H1 (cell line): ENCODE data around the gene TUBA1A. TPM values are rescaled to one million over a fixed set of nuclear protein-coding genes. Genes with fewer than 3 reads are reported as not detected.

Experiments used
- CTCF ChIA-PET: fragments of 300-600 bp; sonication (Branson Sonifier 250); formaldehyde crosslinking; loops from one replicate; lab custom pipeline; 2021; ENCODE audit not compliant: partially characterized antibody; lab: Charles Lee
- POLR2A ChIA-PET: fragments of 300-600 bp; sonication (Branson Sonifier 250); formaldehyde crosslinking; loops from one replicate; lab custom pipeline; 2021; ENCODE audit warnings: inconsistent platforms; ENCODE audit not compliant: partially characterized antibody; lab: Charles Lee
- DNase-seq, 2 experiments: peaks; one replicate each; pipeline versions ENCODE4 v3.0.0 to v3.0.0-alpha.2; 2010 to 2022; ENCODE audit warnings: low spot score in 2 of 2, low read depth in 1 of 2, mixed read lengths in 1 of 2
- FAIRE-seq: peaks from 2 replicates; lab custom pipeline; 2011; peaks lifted over from hg19 to GRCh38; lab: Jason Lieb, UNC
- H2AFZ ChIP-seq: 2 replicates; pipeline ENCODE4 v1.8.1; 2012; ENCODE audit warnings: low read length, inconsistent platforms
- H2AK5ac ChIP-seq: 2 replicates; pipeline ENCODE4 v1.6.1; 2013; ENCODE audit warnings: low read depth, low read length
- H2BK120ac ChIP-seq: replicated peaks from 2 replicates; pipeline ENCODE3; 2013; ENCODE audit warnings: low read depth, low read length, inconsistent platforms
- H2BK12ac ChIP-seq: 2 replicates; pipeline ENCODE4 v1.6.1; 2013; ENCODE audit warnings: low read depth, low read length
- H2BK15ac ChIP-seq: 2 replicates; pipeline ENCODE4 v1.6.1; 2013; ENCODE audit warnings: low read length
- H2BK20ac ChIP-seq: 2 replicates; pipeline ENCODE4 v1.6.1; 2013; ENCODE audit warnings: low read length
- H2BK5ac ChIP-seq: 2 replicates; pipeline ENCODE4 v1.6.1; 2013; ENCODE audit warnings: low read depth, low read length
- H3K14ac ChIP-seq: 2 replicates; pipeline ENCODE4 v1.6.1; 2013; ENCODE audit warnings: inconsistent platforms; ENCODE audit not compliant: insufficient read length
- H3K18ac ChIP-seq: 2 replicates; pipeline ENCODE4 v1.6.1; 2013; ENCODE audit warnings: low read length; ENCODE audit errors: extremely low read depth
- H3K23ac ChIP-seq: 2 replicates; pipeline ENCODE4 v1.6.1; 2013; ENCODE audit warnings: inconsistent platforms; ENCODE audit not compliant: insufficient read length
- H3K23me2 ChIP-seq: 2 replicates; pipeline ENCODE4 v1.6.1; 2013; ENCODE audit warnings: low read depth, low read length
- H3K27ac ChIP-seq: 2 replicates; pipeline ENCODE4 v1.6.1; 2011; ENCODE audit warnings: low read depth, low read length, inconsistent platforms
- H3K27me3 ChIP-seq, 4 experiments: replicated peaks in 1 of 4; 1 replicate in 1 of 4; 2 replicates in 3 of 4; pipeline versions ENCODE4 v1.6.1 to v1.8.1; 2011 to 2013; ENCODE audit warnings: low read length in 3 of 4, mild to moderate bottlenecking in 3 of 4, inconsistent platforms in 2 of 4, mixed read lengths in 2 of 4, moderate library complexity in 1 of 4; ENCODE audit not compliant: control insufficient read depth in 3 of 4, insufficient read depth in 3 of 4; ENCODE audit errors: extremely low read depth in 1 of 4
- H3K36me3 ChIP-seq, 4 experiments: 2 replicates each; pipeline versions ENCODE4 v1.6.1 to v1.8.1; 2011 to 2013; ENCODE audit warnings: mild to moderate bottlenecking in 4 of 4, low read length in 3 of 4, moderate library complexity in 2 of 4, control low read depth in 1 of 4, inconsistent platforms in 1 of 4; ENCODE audit not compliant: insufficient read depth in 4 of 4, control insufficient read depth in 2 of 4
- H3K4ac ChIP-seq: replicated peaks from 2 replicates; pipeline ENCODE3; 2013; ENCODE audit warnings: low read length, low read depth, mixed read lengths, inconsistent platforms; ENCODE audit not compliant: insufficient read length
- H3K4me1 ChIP-seq, 4 experiments: replicated peaks in 1 of 4; 1 replicate in 1 of 4; 2 replicates in 3 of 4; pipeline versions ENCODE4 v1.6.1 to v1.8.1; 2011 to 2013; ENCODE audit warnings: low read length in 3 of 4, inconsistent platforms in 2 of 4, mixed read lengths in 1 of 4; ENCODE audit not compliant: insufficient read depth in 4 of 4, control insufficient read depth in 3 of 4
- H3K4me2 ChIP-seq, 2 experiments: 2 replicates each; pipeline versions ENCODE4 v1.6.1 to v1.8.1; 2011 to 2013; ENCODE audit warnings: low read depth in 2 of 2, low read length in 2 of 2, control low read depth in 1 of 2, inconsistent platforms in 1 of 2, mild to moderate bottlenecking in 1 of 2; ENCODE audit not compliant: insufficient read depth in 1 of 2
- H3K4me3 ChIP-seq, 4 experiments: fragments of 200-600, 300-600 bp in 1 of 4; sonication (generic), shearing (Covaris generic), sonication (Bioruptor Twin) in 1 of 4; 2 replicates each; pipeline versions ENCODE4 v1.5.1 to v1.8.1; 2011 to 2016; ENCODE audit warnings: low read length in 4 of 4, low read depth in 3 of 4, control low read depth in 2 of 4, inconsistent platforms in 2 of 4, mild to moderate bottlenecking in 2 of 4, mixed read lengths in 1 of 4, moderate library complexity in 1 of 4; ENCODE audit not compliant: insufficient read depth in 2 of 4; ENCODE audit errors: extremely low read depth in 1 of 4
- H3K56ac ChIP-seq: replicated peaks from 2 replicates; pipeline ENCODE3; 2013; ENCODE audit warnings: low read depth, mild to moderate bottlenecking, mixed read lengths, low read length, inconsistent platforms; ENCODE audit not compliant: insufficient read length
- H3K79me1 ChIP-seq: 2 replicates; pipeline ENCODE4 v1.6.1; 2013; ENCODE audit warnings: low read depth, low read length, control low read depth
- H3K79me2 ChIP-seq, 2 experiments: 2 replicates each; pipeline versions ENCODE4 v1.6.1 to v1.8.1; 2012 to 2013; ENCODE audit warnings: low read length in 2 of 2, mild to moderate bottlenecking in 2 of 2, inconsistent platforms in 1 of 2; ENCODE audit not compliant: insufficient read depth in 2 of 2, control insufficient read depth in 1 of 2
- H3K9ac ChIP-seq, 4 experiments: replicated peaks in 1 of 4; 1 replicate in 1 of 4; 2 replicates in 3 of 4; pipeline versions ENCODE4 v1.6.1 to v1.8.1; 2011 to 2013; ENCODE audit warnings: low read depth in 3 of 4, low read length in 3 of 4, control low read depth in 2 of 4, mild to moderate bottlenecking in 2 of 4, moderate library complexity in 2 of 4, inconsistent platforms in 1 of 4; ENCODE audit errors: extremely low read depth in 1 of 4
- H3K9me3 ChIP-seq, 2 experiments: 2 replicates each; pipeline versions ENCODE4 v1.6.1 to v1.8.1; 2012 to 2013; ENCODE audit warnings: mild to moderate bottlenecking in 2 of 2, moderate library complexity in 2 of 2, control low read depth in 1 of 2, inconsistent platforms in 1 of 2, low read depth in 1 of 2, low read length in 1 of 2, mixed read lengths in 1 of 2; ENCODE audit not compliant: insufficient read depth in 2 of 2
- H4K20me1 ChIP-seq, 2 experiments: replicated peaks in 1 of 2; 2 replicates each; pipeline versions ENCODE3 to v1.8.1; 2011 to 2013; ENCODE audit warnings: inconsistent platforms in 2 of 2, low read length in 2 of 2, mild to moderate bottlenecking in 1 of 2; ENCODE audit not compliant: insufficient read depth in 2 of 2, control insufficient read depth in 1 of 2
- H4K5ac ChIP-seq: 2 replicates; pipeline ENCODE4 v1.6.1; 2013; ENCODE audit warnings: low read length, low read depth, mixed read lengths, inconsistent platforms; ENCODE audit not compliant: insufficient read length
- H4K8ac ChIP-seq: 2 replicates; pipeline ENCODE4 v1.8.0; 2013; ENCODE audit warnings: mild to moderate bottlenecking, moderate library complexity, low read length, inconsistent platforms; ENCODE audit not compliant: insufficient read depth; ENCODE audit errors: extremely low read depth
- H4K91ac ChIP-seq: replicated peaks from 2 replicates; pipeline ENCODE3; 2013; ENCODE audit warnings: low read length, mixed read lengths, inconsistent platforms; ENCODE audit not compliant: insufficient read length
- ASH2L ChIP-seq: fragments of 200-600, 300-600 bp; sonication (generic); IDR thresholded peaks from one replicate; pipeline ENCODE4 v1.7.1; 2017; ENCODE audit warnings: low read length
- BCL11A ChIP-seq, 2 experiments: IDR thresholded peaks; one replicate each; pipeline ENCODE4 v1.6.1; 2011; ENCODE audit warnings: low read depth in 2 of 2, low read length in 2 of 2, mild to moderate bottlenecking in 2 of 2
- BRCA1 ChIP-seq: IDR thresholded peaks from 2 replicates; pipeline ENCODE4 v1.6.1; 2012; ENCODE audit warnings: low read depth, low read length, improper control_type of control experiment
- CHD1 ChIP-seq: IDR thresholded peaks from 2 replicates; pipeline ENCODE4 v1.6.1; 2012; ENCODE audit warnings: low read depth, low read length, improper control_type of control experiment
- EGR1 ChIP-seq: IDR thresholded peaks from 2 replicates; pipeline ENCODE4 v1.6.1; 2011; ENCODE audit warnings: low read depth, low read length, borderline replicate concordance
- KDM4A ChIP-seq: IDR thresholded peaks from one replicate; pipeline ENCODE4 v1.7.1; 2012; ENCODE audit warnings: low read depth, mild to moderate bottlenecking, moderate library complexity, low read length, inconsistent platforms; ENCODE audit not compliant: severe bottlenecking
- NANOG ChIP-seq: IDR thresholded peaks from 2 replicates; pipeline ENCODE4 v1.6.1; 2011; ENCODE audit warnings: low read length, low read depth, mild to moderate bottlenecking, inconsistent platforms; ENCODE audit not compliant: insufficient read depth, poor library complexity, severe bottlenecking
- POU5F1 ChIP-seq: IDR thresholded peaks from 2 replicates; pipeline ENCODE4 v1.6.1; 2011; ENCODE audit warnings: low read depth, mild to moderate bottlenecking, low read length, moderate library complexity
- RFX5 ChIP-seq: IDR thresholded peaks from 2 replicates; pipeline ENCODE4 v1.6.1; 2011; ENCODE audit warnings: low read depth, low read length, improper control_type of control experiment, borderline replicate concordance
- SAP30 ChIP-seq: fragments of 300-600 bp; sonication (generic); IDR thresholded peaks from 2 replicates; pipeline ENCODE4 v1.7.1; 2012; ENCODE audit warnings: low read length, moderate library complexity, mild to moderate bottlenecking, inconsistent platforms; ENCODE audit not compliant: insufficient read depth, insufficient replicate concordance
- SIRT6 ChIP-seq: IDR thresholded peaks from one replicate; pipeline ENCODE4 v1.7.1; 2012; ENCODE audit warnings: low read length, inconsistent platforms
- WGBS, 2 experiments: shearing (Covaris generic) in 1 of 2; methylation state at CpG; one replicate each; pipeline versions ENCODE4 v1.1.6 to v1.1.7; 2013 to 2015; ENCODE audit warnings: low lambda C conversion rate in 2 of 2, mixed read lengths in 2 of 2, inconsistent platforms in 1 of 2, low coverage in 1 of 2, missing lambda C conversion rate in 1 of 2; ENCODE audit not compliant: insufficient replicate concordance in 2 of 2, insufficient coverage in 1 of 2, insufficient read length in 1 of 2; ENCODE audit errors: extremely low coverage in 1 of 2, missing lambda C conversion rate in 1 of 2; 5-methylcytosine and 5-hydroxymethylcytosine counted together
- polyA plus RNA-seq, 7 experiments: library from polyadenylated mRNA; depleted of rRNA in 3 of 7; stranded (reverse) in 5 of 7; unstranded in 2 of 7; fragments of >200 nt in 5 of 7; fragments of 200-250 nt in 2 of 7; gene quantifications; 1 replicate in 5 of 7; 2 replicates in 1 of 7; 4 replicates in 1 of 7; pipeline versions ENCODE4 v1.2.1 to v1.2.3, GENCODE V29; 2011 to 2013; ENCODE audit warnings: missing spikeins in 2 of 7, mixed read lengths in 2 of 7
- total RNA-seq: library from RNA; stranded (reverse); fragmentation: NEBNext Ultra II Directional; extraction: Animal tissue kit (Norgen Biotek cat#: 25700); gene quantifications from 2 replicates; pipeline ENCODE4 v1.2.1, GENCODE V29; 2021

TUBA1A gene
- total and polyA plus RNA-seq, 2 of the 8 experiments (the other 6 are each of a cell fraction or from before 2014, with no cell fraction given) = 283 to 1,018 TPM

DNA sequence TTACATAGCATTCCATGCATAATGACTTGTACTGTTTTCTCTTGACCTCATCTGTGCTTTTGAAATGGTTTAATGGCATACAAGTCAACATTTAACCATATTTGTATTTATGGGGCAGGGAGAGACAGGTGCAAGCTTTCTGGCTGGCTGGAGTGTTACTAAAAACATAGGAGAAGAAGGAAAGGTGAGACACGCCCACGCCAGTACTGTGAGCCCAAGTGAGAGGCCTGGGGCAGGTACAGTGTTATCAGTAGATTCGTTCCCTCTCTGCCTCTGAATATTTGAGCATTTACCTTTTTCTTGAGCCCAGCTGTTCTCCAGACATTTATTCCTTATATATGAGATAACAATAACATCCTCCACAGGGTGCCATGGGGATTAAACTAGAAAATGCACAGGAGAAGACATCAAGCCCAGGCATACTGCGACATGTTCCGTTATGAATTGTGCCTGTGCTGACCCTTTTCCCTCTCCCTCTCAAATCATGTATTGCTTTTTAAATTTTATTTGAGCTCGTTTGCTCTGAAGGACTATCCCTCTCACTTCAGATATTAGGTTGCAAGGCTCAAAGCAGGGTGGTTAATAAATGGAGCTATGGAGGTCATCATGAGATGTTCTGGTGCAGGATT is 41.4 kb upstream of the TUBA1A start:
- no peaks in the 10 kb centered on the region for H3K36me3 ChIP-seq
- no peak overlapping the region for H3K4ac ChIP-seq
- no peak overlapping the region for H2BK120ac ChIP-seq
- DNase-seq (no peak), FAIRE-seq (no peak)
- no peak overlapping the region for H3K4me2 ChIP-seq
- CTCF ChIA-PET = interaction anchor here (0.6 to 1.5 kb wide), 7 partner anchors 9 to 1660 kb away, joined by 3 to 4 read pairs (median 3); no protein-coding TSS in a partner anchor
- H3K79me2 ChIP-seq = no peaks in the 10 kb centered on the region
- no peak overlapping the region for H2AK5ac ChIP-seq
- H3K79me1 ChIP-seq = no peaks in the 10 kb centered on the region
- no peak overlapping the region for H3K56ac ChIP-seq
- H2BK20ac ChIP-seq = no peak overlapping the region
- H4K20me1 ChIP-seq = no peaks in the 10 kb centered on the region
- no peak overlapping the region for H4K8ac ChIP-seq
- no peak overlapping the region for H2BK5ac ChIP-seq
- no peaks in the 10 kb centered on the region for H3K23me2 ChIP-seq
- POLR2A ChIA-PET = interaction anchor here (1.0 kb wide), 1 partner anchor 101 kb away, joined by 3 read pairs; no protein-coding TSS in a partner anchor
- peaks cover 3 to 13% (median 7%) of the 10 kb centered on the region in 4 experiments for H3K4me1 ChIP-seq
- H4K91ac ChIP-seq = no peak overlapping the region
- TF ChIP-seq SIRT6 (no peak), POU5F1 (no peak), BCL11A (IDR thresholded peaks at IDR 0.05; ENCODE audit: low read depth in 2 of 2, low read length in 2 of 2) (no peak), KDM4A (no peak), RFX5 (no peak), ASH2L (no peak), NANOG (no peak), SAP30 (no peak), CHD1 (no peak), BRCA1 (no peak), EGR1 (no peak)
- no peak overlapping the region for H2BK12ac ChIP-seq
- H3K9me3 ChIP-seq = no peaks in the 10 kb centered on the region
- H3K4me3 ChIP-seq = no peak overlapping the region
- H2AFZ ChIP-seq = no peak overlapping the region
- no peak overlapping the region for H3K9ac ChIP-seq
- H3K14ac ChIP-seq = no peak overlapping the region
- no peak overlapping the region for H4K5ac ChIP-seq
- H3K27ac ChIP-seq = no peak overlapping the region
- no peak overlapping the region for H2BK15ac ChIP-seq
- H3K18ac ChIP-seq = no peak overlapping the region
- no peak overlapping the region for H3K23ac ChIP-seq
- 88% methylated on average over 6 of the region's 6 CpGs; no CpG with 5 or more reads in 1 of the 2 experiments for WGBS, 2 experiments
- H3K27me3 ChIP-seq = peaks cover 0 to 2% (median 0%) of the 10 kb centered on the region in 4 experiments; a peak in 2 of 7 replicates
